Ishikawa (cell line): Measurements from ENCODE around the gene HCN4.

Experiments
- CEBPB ChIP-seq: IDR thresholded peaks from 2 replicates; pipeline ENCODE4 v1.6.1; 2012
- CREB1 ChIP-seq: IDR thresholded peaks from 2 replicates; pipeline ENCODE4 v1.6.1; 2012; ENCODE audit warnings: low read depth
- EGR1 ChIP-seq: IDR thresholded peaks from 2 replicates; pipeline ENCODE4 v1.6.1; 2012
- EP300 ChIP-seq: IDR thresholded peaks from 2 replicates; pipeline ENCODE4 v1.6.1; 2012; ENCODE audit warnings: borderline replicate concordance
- FOXM1 ChIP-seq: IDR thresholded peaks from 2 replicates; pipeline ENCODE4 v1.6.1; 2012; ENCODE audit warnings: low read depth, borderline replicate concordance
- NFIC ChIP-seq: IDR thresholded peaks from 2 replicates; pipeline ENCODE4 v1.6.1; 2012
- RAD21 ChIP-seq: IDR thresholded peaks from 2 replicates; pipeline ENCODE4 v1.6.1; 2012; ENCODE audit warnings: low read depth
- TAF1 ChIP-seq: IDR thresholded peaks from 2 replicates; pipeline ENCODE4 v1.6.1; 2012; ENCODE audit warnings: low read depth, mild to moderate bottlenecking
- TCF12 ChIP-seq: IDR thresholded peaks from 2 replicates; pipeline ENCODE4 v1.6.1; 2012; ENCODE audit warnings: low read depth
- TEAD4 ChIP-seq: IDR thresholded peaks from 2 replicates; pipeline ENCODE4 v1.6.1; 2012
- YY1 ChIP-seq: IDR thresholded peaks from 2 replicates; pipeline ENCODE4 v1.6.1; 2012; ENCODE audit warnings: low read depth
- ZBTB7A ChIP-seq: IDR thresholded peaks from 2 replicates; pipeline ENCODE4 v1.6.1; 2012; ENCODE audit warnings: low read depth
- TF ChIP-seq, protein P1 (sequence below): IDR thresholded peaks from 2 replicates; pipeline ENCODE4 v1.6.1; 2012; ENCODE audit warnings: low read depth, mild to moderate bottlenecking
- TF ChIP-seq, protein P2 (sequence below): IDR thresholded peaks from 2 replicates; pipeline ENCODE4 v1.6.1; 2012
- TF ChIP-seq, protein P3 (sequence below): IDR thresholded peaks from 2 replicates; pipeline ENCODE4 v1.6.1; 2012

HCN4 gene

DNA sequence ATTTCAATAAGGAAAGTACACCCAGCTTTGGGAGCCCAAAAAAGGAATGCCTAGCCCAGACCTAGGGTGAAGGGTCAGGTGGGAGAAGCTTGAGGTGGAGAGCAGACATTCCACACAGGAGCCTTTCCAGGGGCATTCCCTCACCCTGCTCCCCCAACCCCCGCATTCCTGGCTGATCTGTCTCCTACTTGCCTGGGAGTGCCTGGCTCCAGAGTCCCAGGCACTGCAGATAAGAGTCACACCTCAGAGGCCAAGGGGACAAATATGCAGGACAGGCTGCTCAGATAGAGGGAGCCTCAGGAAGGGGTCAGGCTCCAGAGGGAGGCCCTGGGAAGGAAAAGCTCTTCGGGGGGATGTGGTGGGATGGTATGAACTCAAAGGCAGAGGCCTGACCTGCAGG, 20.8 kb upstream of the HCN4 start:
- TF ChIP-seq CEBPB: no peak
- no peak for TF ChIP-seq ZBTB7A
- no peak for TF ChIP-seq TEAD4
- no peak for TF ChIP-seq RAD21
- TF ChIP-seq EGR1: no peak
- no peak for TF ChIP-seq CREB1
- TF ChIP-seq, protein P1, sequence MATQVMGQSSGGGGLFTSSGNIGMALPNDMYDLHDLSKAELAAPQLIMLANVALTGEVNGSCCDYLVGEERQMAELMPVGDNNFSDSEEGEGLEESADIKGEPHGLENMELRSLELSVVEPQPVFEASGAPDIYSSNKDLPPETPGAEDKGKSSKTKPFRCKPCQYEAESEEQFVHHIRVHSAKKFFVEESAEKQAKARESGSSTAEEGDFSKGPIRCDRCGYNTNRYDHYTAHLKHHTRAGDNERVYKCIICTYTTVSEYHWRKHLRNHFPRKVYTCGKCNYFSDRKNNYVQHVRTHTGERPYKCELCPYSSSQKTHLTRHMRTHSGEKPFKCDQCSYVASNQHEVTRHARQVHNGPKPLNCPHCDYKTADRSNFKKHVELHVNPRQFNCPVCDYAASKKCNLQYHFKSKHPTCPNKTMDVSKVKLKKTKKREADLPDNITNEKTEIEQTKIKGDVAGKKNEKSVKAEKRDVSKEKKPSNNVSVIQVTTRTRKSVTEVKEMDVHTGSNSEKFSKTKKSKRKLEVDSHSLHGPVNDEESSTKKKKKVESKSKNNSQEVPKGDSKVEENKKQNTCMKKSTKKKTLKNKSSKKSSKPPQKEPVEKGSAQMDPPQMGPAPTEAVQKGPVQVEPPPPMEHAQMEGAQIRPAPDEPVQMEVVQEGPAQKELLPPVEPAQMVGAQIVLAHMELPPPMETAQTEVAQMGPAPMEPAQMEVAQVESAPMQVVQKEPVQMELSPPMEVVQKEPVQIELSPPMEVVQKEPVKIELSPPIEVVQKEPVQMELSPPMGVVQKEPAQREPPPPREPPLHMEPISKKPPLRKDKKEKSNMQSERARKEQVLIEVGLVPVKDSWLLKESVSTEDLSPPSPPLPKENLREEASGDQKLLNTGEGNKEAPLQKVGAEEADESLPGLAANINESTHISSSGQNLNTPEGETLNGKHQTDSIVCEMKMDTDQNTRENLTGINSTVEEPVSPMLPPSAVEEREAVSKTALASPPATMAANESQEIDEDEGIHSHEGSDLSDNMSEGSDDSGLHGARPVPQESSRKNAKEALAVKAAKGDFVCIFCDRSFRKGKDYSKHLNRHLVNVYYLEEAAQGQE: no peak
- no peak for TF ChIP-seq FOXM1
- no peak for TF ChIP-seq EP300
- TF ChIP-seq, protein P2, sequence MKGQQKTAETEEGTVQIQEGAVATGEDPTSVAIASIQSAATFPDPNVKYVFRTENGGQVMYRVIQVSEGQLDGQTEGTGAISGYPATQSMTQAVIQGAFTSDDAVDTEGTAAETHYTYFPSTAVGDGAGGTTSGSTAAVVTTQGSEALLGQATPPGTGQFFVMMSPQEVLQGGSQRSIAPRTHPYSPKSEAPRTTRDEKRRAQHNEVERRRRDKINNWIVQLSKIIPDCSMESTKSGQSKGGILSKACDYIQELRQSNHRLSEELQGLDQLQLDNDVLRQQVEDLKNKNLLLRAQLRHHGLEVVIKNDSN: no peak
- no peak for TF ChIP-seq YY1
- TF ChIP-seq TAF1: no peak

DNA sequence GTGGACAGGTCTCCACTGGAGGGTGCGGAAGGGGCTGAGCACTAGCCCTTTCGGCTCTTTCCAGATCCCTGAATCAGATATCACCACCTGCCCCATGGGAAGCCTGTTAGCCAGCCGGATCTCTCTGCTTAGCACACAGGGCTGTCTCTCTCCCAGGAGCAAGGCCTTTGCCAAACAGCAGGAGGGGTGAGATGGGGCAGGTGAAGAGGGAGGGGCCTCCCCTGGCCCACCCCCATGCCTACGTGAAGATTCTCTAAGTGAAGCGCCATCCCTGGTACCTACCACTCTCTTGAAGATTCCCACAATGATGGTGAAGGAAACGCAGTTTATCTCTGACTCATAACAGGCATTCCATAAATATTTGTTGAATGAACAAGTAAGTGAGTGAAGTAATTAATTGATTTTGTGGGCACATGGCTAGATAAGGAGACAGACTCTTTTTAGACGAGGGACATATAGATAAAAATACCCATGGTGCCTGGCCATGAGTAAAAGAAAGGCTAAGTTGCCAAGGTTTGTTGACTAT, 19.6 kb upstream of the HCN4 start:
- TF ChIP-seq, protein P1: no peak
- TF ChIP-seq EGR1: no peak
- TF ChIP-seq, protein P2: no peak
- TF ChIP-seq TEAD4: no peak
- TF ChIP-seq TAF1: no peak
- TF ChIP-seq RAD21: no peak
- no peak for TF ChIP-seq EP300
- no peak for TF ChIP-seq YY1
- TF ChIP-seq ZBTB7A: no peak
- no peak for TF ChIP-seq CREB1
- TF ChIP-seq NFIC: no peak
- no peak for TF ChIP-seq CEBPB
- no peak for TF ChIP-seq FOXM1
- no peak for TF ChIP-seq TCF12
- TF ChIP-seq, protein P3, sequence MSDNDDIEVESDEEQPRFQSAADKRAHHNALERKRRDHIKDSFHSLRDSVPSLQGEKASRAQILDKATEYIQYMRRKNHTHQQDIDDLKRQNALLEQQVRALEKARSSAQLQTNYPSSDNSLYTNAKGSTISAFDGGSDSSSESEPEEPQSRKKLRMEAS: no peak

DNA sequence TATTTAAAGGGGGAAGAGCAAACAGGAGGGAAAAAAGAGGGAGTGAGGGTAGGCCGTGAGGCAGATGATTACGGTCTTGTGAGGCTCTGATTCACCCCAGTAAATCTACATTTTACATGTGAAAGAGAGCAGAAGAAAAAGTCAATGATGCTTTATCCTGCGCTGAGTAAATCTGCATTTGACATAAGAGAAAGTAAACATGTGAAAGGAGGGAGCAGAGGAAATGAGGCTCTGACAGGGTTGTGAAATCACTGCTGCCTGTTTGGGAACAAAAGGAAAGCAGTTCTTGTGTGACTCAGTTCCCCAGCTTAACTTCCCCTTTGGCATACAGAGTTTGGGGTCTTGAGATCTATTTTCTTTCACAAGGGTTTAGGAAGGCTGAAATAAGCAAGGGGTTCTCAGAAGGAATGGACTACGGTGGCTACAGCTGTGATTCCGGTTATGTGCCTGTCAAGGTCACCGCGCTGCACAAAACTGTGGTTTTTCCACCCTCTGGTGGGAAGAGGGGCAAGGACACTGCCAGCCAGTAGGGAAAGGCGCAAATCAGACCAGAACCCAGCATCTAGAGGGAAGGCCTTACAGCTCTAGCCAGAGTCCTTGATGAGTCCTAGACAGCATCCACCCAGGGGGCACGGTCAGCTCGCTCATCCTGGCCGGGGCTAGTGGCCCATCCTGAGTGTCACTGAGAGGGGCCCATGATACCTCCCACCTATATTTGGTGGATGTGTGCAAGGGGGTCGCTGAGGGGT, 18.9 kb upstream of the HCN4 start:
- TF ChIP-seq CREB1: no peak
- TF ChIP-seq, protein P3: no peak
- TF ChIP-seq TAF1: no peak
- no peak for TF ChIP-seq FOXM1
- TF ChIP-seq NFIC: no peak
- TF ChIP-seq, protein P2: no peak
- TF ChIP-seq EGR1: no peak

DNA sequence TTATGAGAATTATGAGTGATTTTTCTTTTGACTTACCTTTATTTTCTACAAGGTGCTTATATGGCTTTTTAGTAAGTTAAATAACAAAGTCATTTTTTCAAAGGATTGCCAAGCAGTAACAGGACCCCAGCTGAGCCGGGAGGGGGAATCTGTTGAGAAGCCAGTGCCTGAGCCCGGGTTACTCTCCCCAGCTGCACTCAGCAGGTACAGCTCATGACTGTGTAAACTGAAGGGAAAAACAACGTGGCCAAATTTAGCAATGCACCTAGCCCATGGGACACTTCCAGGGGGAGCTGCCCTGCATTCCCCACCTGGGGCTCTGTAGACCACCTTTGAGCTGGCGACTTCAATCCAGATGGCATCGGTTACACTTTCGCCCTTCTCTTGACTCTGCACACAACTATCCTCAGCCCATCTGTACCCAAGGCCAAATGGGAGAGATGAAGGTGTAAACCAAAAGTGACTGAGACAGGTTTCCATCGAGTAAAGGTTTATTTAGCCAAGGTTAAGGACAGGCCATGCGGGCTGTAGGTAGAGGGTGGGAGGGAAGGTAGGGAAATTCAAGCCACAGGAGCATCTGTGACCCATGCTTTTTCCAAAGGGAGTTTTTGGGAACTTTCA, 18.2 kb upstream of the HCN4 start:
- no peak for TF ChIP-seq RAD21
- TF ChIP-seq YY1: no peak
- TF ChIP-seq EGR1: no peak
- TF ChIP-seq FOXM1: no peak
- TF ChIP-seq, protein P2: no peak
- no peak for TF ChIP-seq TEAD4
- TF ChIP-seq CEBPB: no peak
- TF ChIP-seq TCF12: no peak
- TF ChIP-seq CREB1: no peak
- TF ChIP-seq, protein P3: no peak
- TF ChIP-seq ZBTB7A: no peak
- no peak for TF ChIP-seq NFIC
- TF ChIP-seq, protein P1: no peak
- no peak for TF ChIP-seq TAF1
- TF ChIP-seq EP300: no peak
